Ovary (tissue), 3 donors: ENCODE results near the gene SLC34A2.

Experiments used
- CTCF ChIP-seq, 3 donors: fragments of 450-650 bp in 2 of 3; fragments of 200-600 bp in 1 of 3; IDR thresholded peaks; one replicate each; pipeline versions ENCODE4 v1.5.1 to v1.8.0; 2016 to 2022; ENCODE audit warnings: antibody characterized with exemption in 3 of 3, mild to moderate bottlenecking in 1 of 3
- POLR2A ChIP-seq: fragments of 450-650 bp; IDR thresholded peaks from one replicate; pipeline ENCODE4 v1.6.1; 2017; ENCODE audit warnings: antibody characterized with exemption, mild to moderate bottlenecking, moderate library complexity
- donor health status: DM: no; HTN: no; CAD: no.

DNA sequence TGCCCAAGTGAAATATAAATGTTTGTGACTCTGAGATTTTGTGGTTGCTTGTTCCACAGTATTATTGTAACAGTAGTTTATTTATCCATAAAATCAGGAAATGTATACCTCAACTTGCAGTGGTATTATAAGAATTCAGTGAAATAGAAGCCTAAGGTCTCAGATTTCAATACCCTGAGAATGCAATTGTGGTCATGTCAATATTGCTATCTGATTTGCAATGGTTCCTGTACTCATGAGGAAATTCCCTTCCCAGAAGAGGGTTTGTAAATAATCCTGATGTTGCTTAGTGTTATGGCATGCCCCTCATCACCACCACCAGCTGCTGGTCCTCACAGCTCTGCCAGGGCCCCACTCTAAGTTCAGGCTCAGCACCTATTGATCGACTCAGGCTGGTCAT is 67.8 kb downstream of the SLC34A2 start:
- TF ChIP-seq POLR2A = no peak
- TF ChIP-seq CTCF (IDR thresholded peaks at IDR 0.05) = no peak
